Amygdala (tissue), 56 donors: ENCODE measurements around the gene MARK3.
"Not testable (repeated sequence)": the region's sequence is repeated elsewhere in the genome, so short reads cannot be mapped to it uniquely, and the experiment has no call there.

Source experiments
- DNase-seq, 56 donors: peaks; one replicate each; lab custom pipeline; 2025; lab: John Stamatoyannopoulos, UW

MARK3 gene

GRCh38 chr14:103385152-103385928 is at the start of gene MARK3:
MARK3 (plus strand) TSS chr14:103385415; CDS start chr14:103386030, 615 bp downstream.
- peak; percentile 35 to 99 (median 95) for DNase-seq

GRCh38 chr14:103336191-103336590 is 49.0 kb upstream of the MARK3 start:
- no peak for DNase-seq

GRCh38 chr14:103337794-103338193 is 47.4 kb upstream of the MARK3 start:
- DNase-seq = no peak

- no peak for DNase-seq
Observed at GRCh38 chr14:103339561-103339960, 45.7 kb upstream of the MARK3 start.

- no peak for DNase-seq
Observed at GRCh38 chr14:103340480-103341212, 44.6 kb upstream of the MARK3 start.

GRCh38 chr14:103341250-103342129 is 43.7 kb upstream of the MARK3 start:
- no peak for DNase-seq

- no peak for DNase-seq
Observed at GRCh38 chr14:103343164-103343879, 41.9 kb upstream of the MARK3 start.

- DNase-seq = no peak
Observed at GRCh38 chr14:103343905-103344797, 41.1 kb upstream of the MARK3 start.

- DNase-seq = no peak
Observed at GRCh38 chr14:103346286-103346685, 38.9 kb upstream of the MARK3 start.

GRCh38 chr14:103347091-103347815 is 38.0 kb upstream of the MARK3 start:
- DNase-seq = no peak

- no peak for DNase-seq
Observed at GRCh38 chr14:103348154-103348553, 37.1 kb upstream of the MARK3 start.

- no peak for DNase-seq
Observed at GRCh38 chr14:103349982-103350381, 35.2 kb upstream of the MARK3 start.

GRCh38 chr14:103353362-103353761 is 31.9 kb upstream of the MARK3 start:
- DNase-seq = no peak

GRCh38 chr14:103354141-103354540 is 31.1 kb upstream of the MARK3 start:
- no peak for DNase-seq

- DNase-seq = no peak
Observed at GRCh38 chr14:103356024-103356682, 29.1 kb upstream of the MARK3 start.

- DNase-seq = not testable (repeated sequence)
Observed at GRCh38 chr14:103357552-103357951, 27.7 kb upstream of the MARK3 start.

- DNase-seq = no peak
Observed at GRCh38 chr14:103360548-103360947, 24.7 kb upstream of the MARK3 start.

GRCh38 chr14:103361867-103362266 is 23.3 kb upstream of the MARK3 start:
- DNase-seq = no peak
